GM23338 (cell line): ENCODE measurements around the gene UBE2K. TPM values are rescaled to one million over a fixed set of nuclear protein-coding genes. Genes with fewer than 3 reads are reported as not detected.

Experiments used
- ATAC-seq: fragments of 200-7000 bp; cut with Tn5 transposase; 3 replicates; pipeline ENCODE4 v1.9.1; 2020
- DNase-seq: peaks from one replicate; pipeline ENCODE4 v3.0.0-alpha.2; 2015; ENCODE audit warnings: low spot score
- H2AFZ ChIP-seq: fragments of 200-600 bp; sonication (generic); 2 replicates; pipeline ENCODE4 v1.8.0; 2016; ENCODE audit warnings: antibody characterized with exemption, mild to moderate bottlenecking, moderate library complexity
- H3F3A ChIP-seq: fragments of 200-600 bp; sonication (generic); replicated peaks from 2 replicates; pipeline ENCODE4 v1.8.0; 2017; ENCODE audit warnings: antibody characterized with exemption, mixed run types, low read depth
- H3K27ac ChIP-seq: fragments of 200-600 bp; sonication (generic); 2 replicates; pipeline ENCODE4 v1.6.1; 2016; ENCODE audit warnings: low read depth
- H3K27me3 ChIP-seq: fragments of 200-600 bp; sonication (generic); 2 replicates; pipeline ENCODE4 v1.8.0; 2016; ENCODE audit warnings: mild to moderate bottlenecking, mixed run types, moderate library complexity; ENCODE audit not compliant: insufficient read depth
- H3K36me3 ChIP-seq: fragments of 200-600 bp; sonication (generic); 2 replicates; pipeline ENCODE4 v1.8.0; 2016; ENCODE audit warnings: mild to moderate bottlenecking; ENCODE audit not compliant: insufficient read depth
- H3K4me1 ChIP-seq: fragments of 200-600 bp; sonication (generic); 2 replicates; pipeline ENCODE4 v1.8.0; 2016; ENCODE audit warnings: mild to moderate bottlenecking, moderate library complexity; ENCODE audit not compliant: insufficient read depth
- H3K4me2 ChIP-seq: fragments of 200-600 bp; sonication (generic); 2 replicates; pipeline ENCODE4 v1.7.1; 2017; ENCODE audit warnings: mixed run types
- H3K4me3 ChIP-seq: fragments of 200-600 bp; sonication (generic); 2 replicates; pipeline ENCODE4 v1.6.1; 2016; ENCODE audit warnings: mixed run types
- H3K79me2 ChIP-seq: fragments of 200-600 bp; sonication (generic); replicated peaks from 2 replicates; pipeline ENCODE4 v1.8.0; 2017; ENCODE audit warnings: mild to moderate bottlenecking; ENCODE audit not compliant: insufficient read depth
- H3K9me2 ChIP-seq: fragments of 200-600 bp; sonication (generic); 2 replicates; pipeline ENCODE4 v1.8.0; 2017; ENCODE audit not compliant: insufficient read depth
- H4K20me1 ChIP-seq: fragments of 200-600 bp; sonication (generic); replicated peaks from 2 replicates; pipeline ENCODE4 v1.8.0; 2017; ENCODE audit warnings: mild to moderate bottlenecking; ENCODE audit not compliant: insufficient read depth
- H3K27ac Mint-ChIP-seq: 2 replicates; pipeline ENCODE4 v1.8.0; 2020; ENCODE audit warnings: inconsistent platforms, mild to moderate bottlenecking, moderate library complexity, mixed read lengths
- H3K27me3 Mint-ChIP-seq: 3 replicates; pipeline ENCODE4 v1.8.0; 2022; ENCODE audit warnings: low read depth, mild to moderate bottlenecking, moderate library complexity, mixed read lengths, inconsistent platforms; ENCODE audit not compliant: insufficient read depth, poor library complexity
- H3K36me3 Mint-ChIP-seq: 3 replicates; pipeline ENCODE4 v1.8.0; 2021; ENCODE audit warnings: low read depth, mild to moderate bottlenecking, inconsistent platforms, moderate library complexity, mixed read lengths
- H3K4me1 Mint-ChIP-seq: 3 replicates; pipeline ENCODE4 v1.8.0; 2020; ENCODE audit warnings: mild to moderate bottlenecking, inconsistent platforms, mixed read lengths
- H3K4me3 Mint-ChIP-seq: 3 replicates; pipeline ENCODE4 v1.8.0; 2021; ENCODE audit warnings: moderate library complexity, mild to moderate bottlenecking, inconsistent platforms, mixed read lengths
- H3K9me3 Mint-ChIP-seq: 3 replicates; pipeline ENCODE4 v1.8.0; 2020; ENCODE audit warnings: moderate library complexity, mild to moderate bottlenecking, inconsistent platforms, mixed read lengths
- CREB1 ChIP-seq: fragments of 250-450 bp; sonication (Bioruptor Pico); IDR thresholded peaks from 2 replicates; pipeline ENCODE4 v1.5.0; 2020; ENCODE audit warnings: low read depth, mild to moderate bottlenecking, moderate library complexity
- CTCF ChIP-seq, 2 experiments: fragments of 200-600 bp in 1 of 2; sonication (generic) in 1 of 2; conservative IDR thresholded peaks; 2 replicates each; pipeline versions ENCODE4 v1.5.1 to v1.6.1; 2016 to 2017; ENCODE audit warnings: antibody characterized with exemption in 2 of 2, low read depth in 2 of 2, mild to moderate bottlenecking in 2 of 2, moderate library complexity in 1 of 2
- ETS1 ChIP-seq: IDR thresholded peaks from 2 replicates; pipeline ENCODE4 v1.6.1; 2016; ENCODE audit warnings: antibody characterized with exemption
- EZH2phosphoT487 ChIP-seq: fragments of 200-600 bp; sonication (generic); IDR thresholded peaks from one replicate; pipeline ENCODE4 v1.8.1; 2018; ENCODE audit warnings: antibody characterized with exemption; ENCODE audit not compliant: unreplicated experiment
- JUNB ChIP-seq: IDR thresholded peaks from one replicate; pipeline ENCODE4 v1.6.1; 2016; ENCODE audit warnings: antibody characterized with exemption; ENCODE audit not compliant: unreplicated experiment
- NANOG ChIP-seq: IDR thresholded peaks from 2 replicates; pipeline ENCODE4 v1.6.1; 2016; ENCODE audit warnings: antibody characterized with exemption, borderline replicate concordance
- STAT1 ChIP-seq: IDR thresholded peaks from one replicate; pipeline ENCODE4 v1.6.1; 2016; ENCODE audit warnings: antibody characterized with exemption; ENCODE audit not compliant: unreplicated experiment
- ZNF114 ChIP-seq: fragments of 250-450 bp; sonication (Bioruptor Pico); IDR thresholded peaks from 2 replicates; pipeline ENCODE4 v1.5.0; 2020; ENCODE audit warnings: mild to moderate bottlenecking, moderate library complexity
- ZNF331 ChIP-seq: fragments of 250-450 bp; sonication (Bioruptor Pico); IDR thresholded peaks from 2 replicates; pipeline ENCODE4 v1.5.0; 2020; ENCODE audit warnings: low read depth, mild to moderate bottlenecking, moderate library complexity
- ZNF462 ChIP-seq: fragments of 250-450 bp; sonication (Bioruptor Pico); IDR thresholded peaks from 2 replicates; pipeline ENCODE4 v1.5.0; 2020; ENCODE audit warnings: mild to moderate bottlenecking, moderate library complexity
- polyA plus RNA-seq: library from polyadenylated mRNA; unstranded; fragments of >200 nt; fragmentation: Nextera tagmentation; extraction: Ambion mirVana; gene quantifications from 2 replicates; pipeline ENCODE4 v1.2.1, GENCODE V29; 2016
- total RNA-seq: library from RNA; depleted of rRNA; stranded (reverse); fragments of >200 nt; shearing (Covaris generic); gene quantifications from 2 replicates; pipeline ENCODE4 v1.2.3, GENCODE V29; 2014

Gene UBE2K
- total and polyA plus RNA-seq, 2 experiments from 2014 or later: 97.7 to 207 TPM

GRCh38 chr4:39745920-39746319 is 48.0 kb downstream of the UBE2K start:
- ATAC-seq: no peak

More at GRCh38 chr4:39745920-39746319, 48.0 kb downstream of the UBE2K start:
- Histone ChIP-seq H2AFZ (no peak overlapping the region), H4K20me1 (peaks cover 47% of the 10 kb centered on the region), H3K79me2 (peaks cover 92% of the 10 kb centered on the region), H3K4me2 (no peak overlapping the region), H3K27me3 (no peaks in the 10 kb centered on the region), H3K27ac (0 out of 2 replicates have a peak overlapping the region, but pooled peaks have one; percentile 22), H3K9me2 (no peaks in the 10 kb centered on the region), H3K4me3 (no peak overlapping the region), H3K4me1 (no peaks in the 10 kb centered on the region), H3F3A (0 out of 2 replicates have a peak, but pooled peaks cover 3% of the 10 kb centered on the region), H3K36me3 (peaks cover 15% of the 10 kb centered on the region; the same call in 1 of the 2 replicates)
- TF ChIP-seq ZNF462 (CRISPR knock-in tag) (no peak), NANOG (no peak), STAT1 (no peak), ZNF331 (CRISPR knock-in tag) (no peak), ZNF114 (CRISPR knock-in tag) (no peak), EZH2phosphoT487 (no peak), CREB1 (CRISPR knock-in tag) (no peak), JUNB (no peak), CTCF (conservative IDR thresholded peaks at IDR 0.05; ENCODE audit: low read depth in 2 of 2) (no peak), ETS1 (no peak)
- Mint-ChIP-seq H3K27me3 (peaks cover 2% of the 10 kb centered on the region), H3K4me3 (no peak overlapping the region), H3K27ac (no peak overlapping the region), H3K36me3 (peaks cover 42% of the 10 kb centered on the region), H3K9me3 (no peaks in the 10 kb centered on the region), H3K4me1 (no peaks in the 10 kb centered on the region)
- no peak for DNase-seq
